ENCODE results near the gene SAMD4A. TPM values are rescaled to one million over a fixed set of nuclear protein-coding genes. Genes with fewer than 3 reads are reported as not detected.

SAMD4A gene
- total RNA-seq, 1 donor from 2014 or later = 4.7 TPM

GRCh38 chr14:54756656-54757392 lies 189.9 kb downstream of the SAMD4A start:
- Mint-ChIP-seq H3K4me1 (no peaks in the 10 kb centered on the region), H3K36me3 (ENCODE audit: low read depth) (no peaks in the 10 kb centered on the region), H3K27ac (ENCODE audit: unreplicated experiment) (no peak overlapping the region), H3K27me3 (ENCODE audit: low read depth) (no peaks in the 10 kb centered on the region), H3K9me3 (no peaks in the 10 kb centered on the region), H3K4me3 (no peak overlapping the region)
- no peak for DNase-seq (ENCODE audit: low read depth, low spot score)
- TF ChIP-seq CTCF (conservative IDR thresholded peaks at IDR 0.05) = no peak

GRCh38 chr14:54758041-54758440 lies 191.1 kb downstream of the SAMD4A start:
- DNase-seq (ENCODE audit: low read depth, low spot score) = no peak
- Mint-ChIP-seq H3K27ac (ENCODE audit: unreplicated experiment) (no peak overlapping the region), H3K4me1 (no peaks in the 10 kb centered on the region), H3K27me3 (ENCODE audit: low read depth) (no peaks in the 10 kb centered on the region), H3K9me3 (no peaks in the 10 kb centered on the region), H3K4me3 (no peak overlapping the region), H3K36me3 (ENCODE audit: low read depth) (no peaks in the 10 kb centered on the region)
- no peak for TF ChIP-seq CTCF (conservative IDR thresholded peaks at IDR 0.05)

GRCh38 chr14:54759982-54760585 lies 193.2 kb downstream of the SAMD4A start:
- TF ChIP-seq CTCF (conservative IDR thresholded peaks at IDR 0.05) = no peak
- H3K4me3 Mint-ChIP-seq = no peak overlapping the region
- no peak overlapping the region for H3K27ac Mint-ChIP-seq (ENCODE audit: unreplicated experiment)
- no peak for DNase-seq (ENCODE audit: low read depth, low spot score)
- H3K36me3 Mint-ChIP-seq (ENCODE audit: low read depth) = no peaks in the 10 kb centered on the region
- H3K9me3 Mint-ChIP-seq = no peaks in the 10 kb centered on the region
- H3K27me3 Mint-ChIP-seq (ENCODE audit: low read depth) = no peaks in the 10 kb centered on the region
- H3K4me1 Mint-ChIP-seq = no peaks in the 10 kb centered on the region

- Mint-ChIP-seq H3K9me3 (no peaks in the 10 kb centered on the region), H3K4me1 (no peaks in the 10 kb centered on the region), H3K27me3 (ENCODE audit: low read depth) (no peaks in the 10 kb centered on the region), H3K27ac (ENCODE audit: unreplicated experiment) (no peak overlapping the region), H3K36me3 (ENCODE audit: low read depth) (no peaks in the 10 kb centered on the region), H3K4me3 (no peak overlapping the region)
- TF ChIP-seq CTCF (conservative IDR thresholded peaks at IDR 0.05) = no peak
- DNase-seq (ENCODE audit: low read depth, low spot score) = no peak
Observed at GRCh38 chr14:54760866-54761575, 194.1 kb downstream of the SAMD4A start.

GRCh38 chr14:54761835-54762234 lies 194.9 kb downstream of the SAMD4A start:
- Mint-ChIP-seq H3K27me3 (ENCODE audit: low read depth) (no peaks in the 10 kb centered on the region), H3K4me3 (no peak overlapping the region), H3K36me3 (ENCODE audit: low read depth) (no peaks in the 10 kb centered on the region), H3K4me1 (no peaks in the 10 kb centered on the region), H3K27ac (ENCODE audit: unreplicated experiment) (no peak overlapping the region), H3K9me3 (no peaks in the 10 kb centered on the region)
- DNase-seq (ENCODE audit: low read depth, low spot score) = no peak
- TF ChIP-seq CTCF (conservative IDR thresholded peaks at IDR 0.05) = no peak
